A673 (cell line): Measurements from ENCODE around the gene FOXC2.

Experiments
- CTCF ChIP-seq: fragments of 300-800, 200-600 bp; sonication (generic); conservative IDR thresholded peaks from 2 replicates; pipeline ENCODE4 v1.5.1; 2017; ENCODE audit warnings: low read depth, mild to moderate bottlenecking, antibody characterized with exemption, low read length, moderate library complexity, mixed read lengths
- EZH2 ChIP-seq: fragments of 200-600 bp; sonication (generic); IDR thresholded peaks from 2 replicates; pipeline ENCODE4 v1.6.1; 2017; ENCODE audit warnings: borderline replicate concordance, low read depth, mild to moderate bottlenecking, mixed read lengths, antibody characterized with exemption, low read length; ENCODE audit not compliant: poor library complexity, severe bottlenecking

- TF ChIP-seq CTCF, result no peak
- no peak for TF ChIP-seq EZH2
These were observed 4.3 kb upstream of the FOXC2 start for GRCh38 chr16:86562356-86562755.
